MV-4-11 (cell line): ENCODE results near the gene DCDC2C.

ENCODE experiments used
- DNase-seq: peaks from one replicate; lab custom pipeline; 2025; lab: John Stamatoyannopoulos, UW

DCDC2C gene

GRCh38 chr2:3747032-3747654, 43.8 kb downstream of the DCDC2C start:
- DNase-seq = no peak

DNA sequence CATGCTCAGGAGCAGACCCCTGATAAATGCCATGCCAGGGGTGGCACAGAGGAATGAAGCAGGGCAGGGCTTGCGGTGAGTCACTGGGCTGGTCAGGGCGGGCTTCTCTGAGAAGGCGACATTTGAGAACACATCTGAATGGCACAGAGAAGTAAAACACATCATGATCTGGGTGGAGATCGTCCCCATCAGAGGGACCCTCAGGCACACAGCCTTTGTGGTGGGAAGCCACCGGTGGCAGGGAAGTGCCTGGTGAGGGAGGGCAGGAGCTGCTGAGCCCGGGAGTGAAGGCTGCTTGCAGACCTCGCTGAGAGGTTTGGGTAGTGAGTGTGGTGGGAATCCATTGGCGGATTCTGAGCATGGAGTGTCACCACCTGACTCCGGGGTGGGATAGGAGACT, 44.5 kb downstream of the DCDC2C start:
- DNase-seq = no peak

GRCh38 chr2:3749201-3749600, 45.8 kb downstream of the DCDC2C start:
- DNase-seq = no peak

GRCh38 chr2:3751251-3751650, 47.9 kb downstream of the DCDC2C start:
- no peak for DNase-seq

DNA sequence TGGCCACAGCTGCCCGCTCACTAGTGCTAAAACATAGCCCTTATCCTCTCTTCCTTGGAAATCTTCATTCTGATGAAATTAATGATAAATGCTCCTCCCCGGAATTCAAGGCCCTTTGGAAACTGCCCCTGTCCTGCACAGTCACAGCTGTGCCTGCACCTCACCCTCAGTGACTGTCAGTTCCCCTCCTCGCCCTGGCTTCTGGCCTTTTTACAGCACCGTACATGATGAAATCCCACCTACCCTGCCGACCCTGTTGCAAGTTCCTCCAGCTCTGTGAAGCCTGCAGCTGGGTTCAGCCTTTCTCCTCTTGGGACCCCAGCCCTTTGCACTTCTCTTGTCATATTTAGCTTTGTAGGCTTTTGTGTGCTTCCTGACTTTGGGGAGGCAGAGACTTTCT, 48.4 kb downstream of the DCDC2C start:
- no peak for DNase-seq

DNA sequence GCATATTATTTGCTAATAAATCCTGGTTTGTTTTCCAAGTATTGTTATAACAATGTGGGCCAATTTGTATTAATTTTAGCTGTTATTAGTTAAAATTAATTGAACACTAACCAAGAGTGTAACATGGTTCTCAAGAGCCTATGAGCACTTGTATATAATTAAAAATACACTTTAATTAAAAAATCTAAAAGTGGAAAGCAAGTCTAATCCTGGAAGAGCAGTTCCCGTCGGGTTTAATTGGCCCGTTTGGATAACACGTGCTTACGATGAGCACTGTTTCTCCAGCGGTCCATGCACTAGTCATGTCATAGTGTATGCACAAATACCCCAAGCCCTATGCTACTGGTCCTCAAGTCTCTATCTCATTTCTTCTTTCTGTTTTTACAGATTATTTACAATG, 49.0 kb downstream of the DCDC2C start:
- no peak for DNase-seq

DNA sequence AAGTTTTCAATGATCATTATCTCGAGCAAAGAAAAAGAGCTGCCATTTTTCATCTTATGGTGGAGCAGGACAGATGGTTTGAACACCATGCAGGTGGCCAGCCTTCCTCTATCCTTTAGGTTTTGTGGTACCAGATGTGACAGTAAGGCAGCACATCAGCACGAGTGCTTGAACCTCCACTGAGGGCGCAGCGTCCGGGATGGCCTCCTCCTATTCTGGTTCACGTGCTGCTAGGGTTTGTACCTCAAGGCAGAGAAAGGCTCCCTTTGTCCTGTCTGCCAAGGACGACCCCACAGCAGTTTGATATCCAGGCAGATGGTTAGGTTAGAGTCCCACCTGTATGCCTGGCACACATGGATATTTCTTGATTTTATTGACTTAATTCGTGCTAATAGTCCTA, 50.2 kb downstream of the DCDC2C start:
- no peak for DNase-seq

DNA sequence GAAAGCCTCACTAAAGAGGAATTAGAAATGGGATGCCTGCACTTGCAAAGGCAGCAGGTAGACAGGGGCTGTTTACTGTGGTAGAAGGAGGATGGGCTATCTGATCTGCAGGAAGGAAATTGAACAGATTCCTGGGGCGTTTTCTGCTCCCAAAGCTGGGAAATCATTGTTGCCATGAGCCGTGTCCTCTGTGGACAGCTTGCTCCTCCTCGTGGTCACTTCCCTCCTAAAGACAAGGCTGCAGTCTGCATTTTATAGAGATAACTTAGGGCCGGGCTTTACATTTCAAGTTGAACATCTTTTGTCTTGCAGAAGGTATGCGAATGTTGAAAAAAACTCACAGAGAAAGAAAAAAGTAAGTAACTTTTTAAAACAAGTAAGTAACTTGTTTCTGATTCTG, 50.9 kb downstream of the DCDC2C start:
- no peak for DNase-seq

GRCh38 chr2:3754795-3755194, 51.4 kb downstream of the DCDC2C start:
- no peak for DNase-seq

- no peak for DNase-seq
These were observed 51.9 kb downstream of the DCDC2C start for GRCh38 chr2:3755277-3755676.

DNA sequence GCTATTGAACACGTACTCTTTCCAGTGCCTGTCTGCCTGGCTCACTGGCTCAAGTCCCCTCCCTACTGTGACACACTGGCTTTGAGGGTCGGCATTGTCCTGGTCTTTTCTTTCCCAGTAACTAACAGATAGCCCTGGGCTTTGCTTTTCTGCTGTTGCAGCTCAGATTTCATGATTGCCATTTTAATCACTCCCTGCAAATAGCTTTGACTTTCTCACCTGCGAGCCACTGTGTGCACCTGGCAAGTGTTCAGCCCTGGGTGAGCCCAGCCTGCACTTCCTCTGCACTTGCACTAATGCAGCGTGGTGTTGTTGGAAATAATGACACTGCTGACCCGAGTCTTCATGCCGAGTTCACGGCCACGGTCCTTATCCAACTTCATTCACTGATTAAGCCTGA, 52.9 kb downstream of the DCDC2C start:
- DNase-seq = no peak

- no peak for DNase-seq
These were observed 55.5 kb downstream of the DCDC2C start for GRCh38 chr2:3758906-3759305.

DNA sequence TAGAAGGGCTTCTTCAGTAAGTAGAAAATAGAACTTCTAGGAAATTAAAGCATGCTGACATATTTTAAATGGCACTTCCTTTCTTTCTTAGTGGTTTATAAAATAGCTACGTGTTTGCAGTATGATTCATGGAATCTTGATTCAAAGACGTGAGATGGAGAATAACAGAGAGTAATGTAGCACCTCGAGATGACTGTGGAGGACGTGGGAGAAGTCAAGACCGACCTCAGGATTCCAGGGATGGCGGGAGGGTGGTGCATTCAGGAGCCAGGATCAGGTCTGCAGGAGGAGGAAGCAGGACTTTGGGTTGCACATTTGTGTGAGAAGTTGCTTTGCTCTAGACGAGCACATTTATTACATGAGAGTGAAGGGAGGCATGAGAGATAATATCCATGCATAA, 56.0 kb downstream of the DCDC2C start:
- no peak for DNase-seq

DNA sequence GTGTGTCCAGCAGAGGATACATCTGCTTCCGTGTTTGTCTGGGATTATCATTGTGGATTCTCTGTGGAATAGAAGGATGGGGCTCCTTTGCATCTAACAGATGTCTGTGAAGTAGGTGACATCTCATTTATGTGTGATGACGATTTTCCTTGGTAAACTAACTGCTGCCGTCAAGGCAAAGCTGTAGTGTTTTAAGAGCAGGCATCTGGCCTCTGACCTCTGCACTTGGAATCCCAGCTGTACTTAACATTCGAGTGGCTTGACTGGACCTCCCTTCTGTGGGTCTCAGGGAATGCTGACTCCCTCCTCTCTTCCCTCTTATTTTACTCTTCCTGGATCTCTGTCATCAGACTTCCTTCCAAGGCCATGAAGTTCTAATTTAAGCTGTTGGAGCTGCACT, 56.4 kb downstream of the DCDC2C start:
- no peak for DNase-seq

DNA sequence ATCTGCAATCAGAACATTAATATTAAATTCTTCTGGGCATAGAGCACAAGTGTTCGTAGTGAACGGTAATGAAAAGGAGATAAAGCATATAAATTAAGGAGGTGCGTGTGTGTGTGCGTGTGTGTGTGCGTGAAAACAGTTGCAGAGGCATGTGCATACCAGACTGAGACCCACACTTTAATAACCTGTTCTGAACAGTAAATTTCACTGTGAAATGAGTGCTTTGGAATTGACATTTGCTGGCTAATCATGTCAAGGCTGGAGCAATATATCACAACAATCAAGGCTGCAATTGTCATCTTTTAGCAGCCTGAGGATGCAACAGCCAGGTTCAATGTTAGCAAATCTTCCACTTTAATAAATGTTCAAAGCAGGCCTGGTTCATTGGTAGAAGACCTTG, 57.9 kb downstream of the DCDC2C start:
- DNase-seq = no peak

- DNase-seq = no peak
These were observed 59.5 kb downstream of the DCDC2C start for GRCh38 chr2:3762771-3763447.

DNA sequence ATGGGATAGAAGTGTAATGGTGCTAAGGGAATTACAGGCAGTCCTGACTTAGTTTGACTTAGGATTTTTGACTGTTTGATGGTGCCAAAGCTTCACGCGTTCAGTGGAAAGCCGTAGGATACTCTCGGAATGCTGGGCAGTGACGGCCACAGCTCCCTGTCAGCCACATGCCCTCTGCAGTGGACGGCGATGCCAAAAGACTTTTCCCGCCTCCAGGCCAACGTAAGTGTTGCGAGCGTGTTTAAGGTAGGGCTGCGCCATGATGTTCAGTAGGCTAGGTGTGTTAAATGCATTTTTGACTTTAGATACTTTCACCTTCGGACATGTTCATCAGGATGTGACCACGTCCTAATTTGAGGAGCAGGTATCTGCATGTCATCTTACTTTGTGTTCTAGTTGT, 63.4 kb downstream of the DCDC2C start:
- DNase-seq = no peak

DNA sequence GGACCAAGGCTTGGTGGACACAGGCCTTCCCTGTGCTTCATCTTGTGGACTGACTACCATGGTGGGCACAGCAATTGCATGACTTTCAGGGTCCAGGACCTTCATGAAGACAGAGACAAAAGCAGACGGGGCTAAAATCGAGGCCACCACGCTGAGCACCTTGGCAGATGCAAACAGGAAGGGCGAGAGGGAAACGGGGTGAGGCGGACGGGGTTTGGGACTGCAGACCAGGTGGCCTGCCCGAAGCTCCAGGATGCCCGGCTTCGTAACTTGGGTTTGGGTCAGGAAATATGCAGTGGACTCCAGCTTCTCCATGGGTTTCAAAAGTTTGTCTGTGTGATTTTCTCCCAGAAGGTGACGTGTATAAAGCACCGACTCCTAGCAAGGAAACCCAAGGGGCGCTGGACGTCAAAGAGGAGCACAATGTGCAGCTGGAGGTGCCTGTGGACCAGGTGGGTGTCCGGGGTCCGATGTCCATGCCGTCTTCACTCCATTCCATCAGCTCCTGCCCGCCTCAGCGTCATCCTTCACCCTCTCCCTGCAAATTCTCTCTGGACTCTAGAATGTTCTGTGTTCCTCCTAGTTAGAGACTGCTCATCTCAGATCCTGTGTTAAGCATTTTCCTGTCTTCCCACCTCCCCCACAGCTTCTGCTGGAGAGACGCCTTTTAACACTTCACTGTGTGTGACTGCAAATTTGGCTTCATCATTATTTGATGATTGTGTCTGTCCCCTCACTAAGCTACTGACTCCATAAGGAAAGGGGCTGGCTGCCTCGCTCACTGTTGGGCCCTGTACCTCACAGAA, 65.8 kb downstream of the DCDC2C start:
- DNase-seq = no peak

DNA sequence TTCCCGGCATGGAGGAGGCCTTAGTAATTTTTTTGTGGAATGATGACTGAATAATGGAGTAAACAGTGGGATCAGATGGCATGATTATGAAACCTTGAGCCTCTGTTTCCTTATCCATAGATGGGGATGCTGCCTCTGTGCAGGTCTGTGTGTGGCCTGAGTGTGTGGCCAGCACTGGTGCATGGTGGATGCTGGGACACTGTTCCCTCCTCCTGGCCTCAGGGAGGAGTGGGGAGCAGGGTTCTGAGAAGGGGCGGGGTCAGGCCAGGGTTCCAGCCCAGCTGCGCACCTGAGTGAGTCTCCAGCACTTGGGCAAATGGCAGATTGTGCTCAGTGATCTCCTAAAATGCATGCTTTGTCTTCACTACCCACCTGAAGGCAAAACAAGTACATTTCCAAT, 66.4 kb downstream of the DCDC2C start:
- DNase-seq = no peak

GRCh38 chr2:3770724-3771415, 67.5 kb downstream of the DCDC2C start:
- no peak for DNase-seq

DNA sequence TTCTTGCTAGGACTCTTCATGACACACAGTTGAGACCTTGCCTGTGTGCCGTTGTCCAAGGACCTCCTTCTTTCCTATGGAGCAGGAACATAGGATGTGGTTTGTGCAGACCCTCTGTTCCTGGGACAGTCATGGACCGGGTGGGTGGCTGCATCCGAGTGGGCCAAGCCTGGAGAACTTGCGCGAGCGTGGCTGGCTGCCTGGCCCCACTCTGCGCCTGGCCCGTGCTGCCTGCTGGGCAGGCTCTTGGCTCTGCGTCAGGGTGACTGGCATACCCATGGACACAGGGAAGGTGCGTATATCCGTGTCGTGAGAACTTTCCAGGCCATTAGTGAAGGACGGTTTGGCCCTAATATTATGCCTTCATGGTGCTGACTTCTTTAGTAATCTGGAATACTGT, 68.2 kb downstream of the DCDC2C start:
- DNase-seq = no peak

GRCh38 chr2:3774336-3774735, 71.0 kb downstream of the DCDC2C start:
- no peak for DNase-seq

DNA sequence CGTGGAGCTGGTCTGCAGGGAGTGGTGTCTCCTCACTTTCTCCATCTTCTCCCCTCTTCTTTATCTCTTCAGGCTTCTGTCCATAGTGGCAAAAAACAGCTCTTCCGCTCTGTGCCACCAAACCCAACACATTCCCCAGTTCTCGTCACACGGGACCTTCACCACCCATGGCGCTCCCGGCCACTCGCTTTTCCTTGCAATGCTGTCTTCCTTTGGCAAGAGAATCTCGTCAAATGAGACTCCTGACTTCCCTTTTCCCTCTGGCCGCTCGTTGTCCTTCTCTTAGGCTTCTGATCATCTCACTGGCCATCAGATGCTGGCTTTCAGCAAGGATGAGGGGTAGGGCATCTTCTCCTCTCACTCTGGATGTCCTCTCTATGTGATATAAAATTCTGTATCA, 72.9 kb downstream of the DCDC2C start:
- no peak for DNase-seq
